ENCODE results near the gene TBC1D22A. TPM values are rescaled to one million over a fixed set of nuclear protein-coding genes. Genes with fewer than 3 reads are reported as not detected.

Gene TBC1D22A
- total and polyA plus RNA-seq, 4 donors: 4.1 to 12.4 (median 8.4) TPM

GRCh38 chr22:46753360-46753759, 9.1 kb upstream of the TBC1D22A start:
- H3K4me3 ChIP-seq (ENCODE audit: low read depth in 1 of 3, low read length in 3 of 3): no peak overlapping the region
- no peaks in the 10 kb centered on the region for H3K27me3 ChIP-seq (ENCODE audit: control insufficient read depth in 4 of 4, insufficient read depth in 4 of 4, low read length in 3 of 4)
- TF ChIP-seq MAX (IDR thresholded peaks at IDR 0.05) (peak; percentile 73), JUND (IDR thresholded peaks at IDR 0.05) (peak in 1 of 2 donors; percentile 26), CTCF (IDR thresholded peaks at IDR 0.05; ENCODE audit: low read depth, low read length, missing input control) (no peak), NR2F2 (IDR thresholded peaks at IDR 0.05) (no peak), EGR1 (IDR thresholded peaks at IDR 0.05; ENCODE audit: low read depth in 2 of 2) (peak in 1 of 2 donors; percentile 37), FOXA2 (IDR thresholded peaks at IDR 0.05) (no peak), RXRA (IDR thresholded peaks at IDR 0.05) (peak; percentile 90 to 98), ATF3 (IDR thresholded peaks at IDR 0.05) (peak; percentile 42), RAD21 (IDR thresholded peaks at IDR 0.05) (peak; percentile 23 to 35), SP1 (IDR thresholded peaks at IDR 0.05) (peak; percentile 85), FOXA1 (IDR thresholded peaks at IDR 0.05) (no peak), ZBTB33 (IDR thresholded peaks at IDR 0.05) (peak; percentile 36), TAF1 (conservative IDR thresholded peaks at IDR 0.05) (no peak), YY1 (IDR thresholded peaks at IDR 0.05) (peak; percentile 51), REST (IDR thresholded peaks at IDR 0.05) (no peak), GABPA (IDR thresholded peaks at IDR 0.05 in 1 of 2, conservative IDR thresholded peaks at IDR 0.05 in 1 of 2) (peak in 1 of 2 donors; percentile 21), HNF4G (IDR thresholded peaks at IDR 0.05) (peak; percentile 24), HNF4A (conservative IDR thresholded peaks at IDR 0.05) (peak; percentile 87 to 90)
- H3K36me3 ChIP-seq (ENCODE audit: control insufficient read depth in 4 of 4, insufficient read depth in 3 of 4, low read depth in 1 of 4, low read length in 3 of 4): no peaks in the 10 kb centered on the region
- H3K9ac ChIP-seq (ENCODE audit: low read depth in 1 of 2, low read length in 2 of 2): peak overlapping the region in 1 of 2 donors; percentile 48
- H3K4me1 ChIP-seq (ENCODE audit: control insufficient read depth in 4 of 4, insufficient read depth in 4 of 4, low read length in 3 of 4): peaks cover 34 to 64% (median 42%) of the 10 kb centered on the region in 4 donors
- H3K9me3 ChIP-seq (ENCODE audit: control insufficient read depth in 4 of 4, low read length in 3 of 4): no peaks in the 10 kb centered on the region
- H3K27ac ChIP-seq (ENCODE audit: low read depth in 1 of 2, low read length in 2 of 2): peak overlapping the region; percentile 93 to 95
- no peak for DNase-seq (ENCODE audit: low spot score)
- WGBS: 48% methylated on average over 8 of the region's 8 CpGs
